IPS DF 4.7 (cell line): ENCODE results near the gene NRTN.

ENCODE experiments used
- DNase-seq: peaks from one replicate; pipeline ENCODE4 v3.0.0-alpha.2; 2013; ENCODE audit warnings: low spot score; ENCODE audit errors: extremely low read depth

NRTN gene

DNA sequence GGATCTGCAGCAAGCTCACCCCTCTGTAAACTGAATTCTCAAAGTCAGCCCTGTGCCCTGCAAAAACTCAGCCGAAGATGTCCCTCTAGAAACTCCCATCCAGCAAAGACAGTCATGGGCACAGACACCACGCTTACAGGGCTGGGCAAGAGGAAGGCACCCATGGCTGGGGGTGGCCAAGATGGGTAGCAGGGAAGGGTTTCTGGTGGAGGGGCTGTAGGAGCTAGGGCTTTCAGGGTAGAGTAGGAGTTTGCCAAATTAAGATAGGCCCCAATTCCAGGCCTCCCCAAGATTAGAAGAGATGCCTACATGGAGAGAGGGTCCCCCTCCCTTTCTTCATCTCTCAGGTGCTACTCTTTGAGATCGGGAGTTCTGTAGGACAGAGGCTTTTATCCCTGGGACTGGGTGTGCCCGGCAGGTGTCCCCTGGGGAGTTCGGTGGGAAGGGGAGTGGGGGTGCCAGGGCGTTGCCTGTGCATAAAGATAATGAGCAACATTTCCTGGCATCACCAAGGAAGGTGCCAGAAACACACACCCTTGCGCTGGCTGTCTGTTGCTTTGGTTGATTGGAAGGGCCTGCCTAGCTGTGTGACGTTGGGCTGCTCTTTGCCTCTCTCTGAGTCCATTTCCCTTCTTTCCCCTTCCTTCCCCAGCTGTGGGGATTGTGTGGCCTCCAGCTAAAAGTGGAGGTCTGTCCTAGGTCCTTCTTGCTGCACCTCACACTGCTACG, 9.4 kb downstream of the NRTN start:
- DNase-seq = no peak

DNA sequence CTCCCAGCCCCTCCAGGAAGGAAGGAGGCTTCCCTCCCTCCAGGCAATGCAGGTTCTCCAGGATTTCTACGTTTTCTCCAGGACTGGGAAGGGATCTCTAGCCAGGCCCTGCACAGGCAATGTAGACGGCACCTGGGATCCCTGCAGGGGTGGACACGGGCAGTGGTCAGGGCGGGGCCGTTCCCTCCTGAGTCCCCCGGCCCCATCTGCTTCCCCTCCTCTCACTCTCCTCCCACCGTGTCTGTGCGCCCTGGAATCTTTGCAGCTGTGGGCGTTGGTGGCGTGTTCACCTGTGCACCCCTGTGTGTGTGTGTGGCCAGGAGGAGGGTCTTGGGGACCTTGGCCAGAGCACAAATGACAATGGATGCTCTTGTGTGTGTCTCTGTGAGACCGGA, 10.0 kb downstream of the NRTN start:
- DNase-seq = no peak

DNA sequence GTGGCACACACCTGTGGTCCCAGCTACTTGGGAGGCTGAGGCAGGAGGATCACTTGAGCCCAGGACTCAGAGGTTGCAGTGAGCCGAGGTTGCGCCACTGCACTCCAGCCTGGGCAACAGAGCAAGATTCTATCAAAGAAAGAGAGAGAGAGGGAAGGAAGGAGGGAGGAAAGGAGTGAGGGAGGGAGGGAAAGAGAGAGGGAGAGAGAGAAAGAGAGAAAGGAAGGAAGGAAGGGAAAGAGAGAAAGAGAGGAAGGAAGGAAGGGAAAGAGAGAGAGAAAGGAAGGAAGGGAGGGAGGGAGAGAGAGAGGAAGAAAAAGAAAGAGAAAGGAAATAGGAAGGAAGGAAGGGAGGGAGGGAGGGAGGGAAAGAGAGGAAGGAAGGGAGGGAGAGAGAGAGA, 12.4 kb downstream of the NRTN start:
- no peak for DNase-seq

DNA sequence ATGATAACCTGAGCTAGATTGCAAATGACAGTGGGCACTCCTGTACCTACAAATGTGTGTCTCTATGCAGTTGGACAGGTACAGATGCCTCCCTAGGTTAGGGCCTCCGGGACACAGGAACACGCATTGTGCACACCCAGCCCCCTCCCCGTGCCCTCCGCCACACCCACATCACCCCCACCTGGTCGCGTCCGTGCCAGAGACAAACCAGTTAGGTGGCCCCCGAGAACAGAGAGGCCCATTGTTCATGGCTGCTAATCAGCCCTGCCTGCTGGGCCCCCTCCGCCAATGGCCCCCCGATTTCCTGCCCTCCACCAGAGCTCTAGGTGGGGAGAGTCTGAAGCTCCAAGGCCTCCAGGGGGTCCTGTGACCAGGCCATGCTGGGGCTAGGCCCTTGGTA, 13.7 kb downstream of the NRTN start:
- no peak for DNase-seq

DNA sequence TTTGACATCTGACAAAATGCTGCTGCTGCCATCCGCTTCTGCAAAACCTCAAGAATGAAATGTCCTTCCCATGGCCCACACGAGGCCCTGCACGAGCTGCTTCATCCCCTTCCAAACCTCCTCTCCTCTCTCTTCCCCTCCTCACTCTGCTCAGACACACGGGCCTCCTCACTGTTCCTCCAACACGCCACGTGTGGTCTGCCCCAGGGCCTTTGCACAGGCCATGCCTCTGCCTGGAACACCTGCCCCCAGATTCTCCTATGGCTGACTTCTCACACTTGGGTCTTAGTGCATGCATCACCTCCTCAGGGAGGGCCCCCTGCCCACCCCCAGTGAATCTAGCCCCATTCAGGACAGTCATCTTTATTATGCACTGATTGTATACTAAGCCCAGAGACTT, 15.9 kb downstream of the NRTN start:
- no peak for DNase-seq

GRCh38 chr19:5821521-5822180, 16.8 kb downstream of the NRTN start:
- no peak for DNase-seq

DNA sequence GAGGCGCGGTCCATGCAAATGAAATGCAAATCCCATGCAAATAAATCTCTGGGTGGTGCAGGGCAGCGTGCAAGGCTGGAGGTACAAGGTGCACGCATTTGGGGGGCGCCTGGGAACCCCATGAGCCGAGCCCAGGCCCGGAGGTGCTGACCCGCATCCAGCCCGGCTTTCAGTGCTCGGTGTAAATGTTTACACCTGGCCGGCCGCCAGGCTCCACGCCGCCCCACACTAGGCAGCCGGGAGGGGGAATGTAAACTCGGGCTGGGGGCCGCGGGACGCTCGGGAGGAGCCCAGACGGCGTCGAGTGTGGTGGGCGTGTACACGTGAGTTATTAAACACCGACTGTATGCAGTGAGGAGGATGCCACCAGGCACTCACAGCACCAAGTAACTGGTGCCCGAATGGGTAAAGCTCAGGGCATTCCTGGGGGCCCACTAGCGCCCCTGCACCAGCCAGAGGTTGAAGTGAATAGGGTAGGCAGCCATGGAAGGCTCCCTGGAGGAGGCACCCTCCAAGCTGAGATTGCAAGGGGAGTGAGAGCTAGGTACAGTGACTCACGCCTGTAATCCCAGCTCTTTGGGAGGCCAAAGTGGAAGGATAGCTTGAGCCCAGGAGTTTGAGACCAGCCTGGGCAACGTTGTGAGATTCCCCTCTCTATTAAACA, 17.4 kb downstream of the NRTN start:
- no peak for DNase-seq

GRCh38 chr19:5823579-5824281, 18.9 kb downstream of the NRTN start:
- DNase-seq = no peak

GRCh38 chr19:5824751-5825150, 19.9 kb downstream of the NRTN start:
- no peak for DNase-seq

DNA sequence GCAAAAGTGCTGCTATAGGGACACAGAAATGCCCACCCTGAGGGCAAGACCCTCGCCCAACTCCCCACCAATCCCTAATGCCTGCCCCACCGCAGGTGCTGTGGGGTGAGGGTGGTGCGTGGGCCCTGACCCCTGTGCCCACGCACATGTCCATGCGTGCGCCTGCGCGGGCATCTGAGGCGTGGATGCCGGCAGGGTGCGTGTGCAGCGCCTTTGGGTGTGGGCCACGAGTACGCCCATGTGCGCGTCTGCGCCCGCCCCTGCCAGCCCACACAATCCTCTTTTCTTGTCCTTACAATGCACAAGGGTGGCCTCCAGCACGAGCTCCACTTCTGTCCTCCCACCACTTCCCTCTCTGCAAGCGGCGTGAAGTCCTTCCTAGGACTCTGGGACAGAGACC, 20.3 kb downstream of the NRTN start:
- no peak for DNase-seq

- DNase-seq = no peak
Measured at GRCh38 chr19:5826531-5827341, 21.9 kb downstream of the NRTN start.

DNA sequence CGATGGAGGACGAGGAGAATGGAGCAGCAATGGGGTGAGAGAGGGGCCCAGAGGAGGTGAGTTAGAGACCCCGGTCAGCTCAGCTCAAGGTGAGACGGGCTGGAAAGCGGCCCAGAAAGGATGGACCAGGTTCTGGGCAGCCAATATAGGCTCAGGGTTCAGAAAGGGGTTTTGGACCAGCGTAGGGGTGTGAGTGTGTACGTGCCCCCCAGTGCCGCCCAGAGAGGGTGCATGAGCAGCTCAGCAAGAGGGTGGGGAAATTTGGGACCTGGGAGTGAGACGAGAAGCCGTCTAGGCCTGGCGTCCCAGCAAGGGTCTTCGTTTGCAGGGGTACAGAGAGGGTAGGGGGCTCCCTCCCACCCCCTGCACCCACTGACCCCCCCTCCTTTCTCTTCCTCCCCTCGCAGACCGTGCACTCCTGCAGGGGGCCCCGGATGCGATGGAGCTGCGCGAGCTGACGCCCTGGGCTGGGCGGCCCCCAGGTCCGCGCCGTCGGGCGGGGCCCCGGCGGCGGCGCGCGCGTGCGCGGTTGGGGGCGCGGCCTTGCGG, 22.5 kb downstream of the NRTN start:
- no peak for DNase-seq

DNA sequence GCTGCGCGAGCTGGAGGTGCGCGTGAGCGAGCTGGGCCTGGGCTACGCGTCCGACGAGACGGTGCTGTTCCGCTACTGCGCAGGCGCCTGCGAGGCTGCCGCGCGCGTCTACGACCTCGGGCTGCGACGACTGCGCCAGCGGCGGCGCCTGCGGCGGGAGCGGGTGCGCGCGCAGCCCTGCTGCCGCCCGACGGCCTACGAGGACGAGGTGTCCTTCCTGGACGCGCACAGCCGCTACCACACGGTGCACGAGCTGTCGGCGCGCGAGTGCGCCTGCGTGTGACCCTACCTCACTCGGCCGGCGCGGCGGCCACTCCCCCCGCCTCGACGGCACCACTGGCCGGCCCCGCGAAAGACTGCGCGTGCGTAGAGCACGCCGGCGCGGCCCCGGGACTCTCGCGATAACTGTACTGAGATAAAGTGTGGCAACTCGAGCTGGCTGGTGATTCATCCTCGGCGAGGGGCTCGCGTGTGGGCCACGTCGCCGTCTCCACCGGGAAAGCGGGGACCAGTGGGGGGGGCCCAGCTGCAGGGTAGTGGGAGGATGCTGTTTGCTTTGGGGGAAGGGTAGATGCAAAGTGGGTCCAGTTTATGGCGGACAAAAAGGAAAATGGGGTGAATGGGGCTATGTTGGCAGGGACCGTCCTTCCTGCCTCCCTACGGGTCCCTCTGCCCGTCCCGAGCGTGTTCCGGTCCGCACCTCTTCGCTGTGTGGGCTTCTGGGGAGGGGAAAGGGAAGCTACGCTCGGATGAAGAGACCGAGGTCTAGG, 23.2 kb downstream of the NRTN start:
- no peak for DNase-seq

DNA sequence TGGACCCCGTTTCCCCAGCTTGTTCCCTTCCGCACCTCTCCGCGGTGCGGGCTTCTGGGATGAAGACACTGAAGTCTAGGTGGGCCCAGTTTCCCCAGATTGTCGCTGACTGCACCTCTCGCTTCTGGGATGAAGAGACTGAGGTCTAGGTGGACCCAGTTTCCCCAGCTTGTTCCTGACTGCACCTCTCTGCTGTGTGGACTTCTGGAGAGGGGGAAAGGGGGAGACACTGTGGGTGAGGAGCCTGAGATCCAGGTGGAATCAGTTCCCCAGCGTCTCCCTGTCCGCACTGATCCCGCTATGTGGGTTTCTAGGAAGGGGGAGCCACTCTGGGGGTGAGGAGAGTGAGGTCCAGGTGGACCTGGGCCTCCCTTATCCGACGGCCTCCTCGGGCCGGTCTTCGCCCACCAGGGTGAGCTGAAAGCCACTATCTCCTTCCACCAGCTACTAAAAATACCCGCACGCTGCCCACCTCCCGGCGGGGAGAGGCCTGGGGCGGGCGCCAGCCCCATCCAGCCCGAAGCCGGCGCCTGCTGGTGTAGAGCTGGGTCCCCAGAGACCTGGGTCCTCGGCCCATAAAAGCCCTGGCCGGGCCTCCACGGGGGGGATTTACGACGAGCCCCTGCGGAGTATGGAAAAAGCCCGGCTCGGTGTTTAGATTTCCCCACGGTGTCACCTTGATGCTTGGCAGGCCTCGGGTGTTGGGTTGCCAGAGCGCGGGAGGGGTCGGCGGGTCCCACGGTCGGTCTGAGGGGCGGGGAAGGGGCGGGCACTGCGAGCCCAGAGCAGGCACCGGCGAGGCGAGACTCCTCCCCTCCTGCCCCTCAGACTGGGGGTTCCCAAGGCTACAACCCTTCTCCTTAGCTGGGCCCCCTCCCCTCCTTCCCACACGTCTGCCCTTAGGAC, 24.0 kb downstream of the NRTN start:
- DNase-seq = no peak

GRCh38 chr19:5829567-5830310, 24.9 kb downstream of the NRTN start:
- DNase-seq = no peak

- DNase-seq = no peak
Measured at GRCh38 chr19:5831159-5831558, 26.3 kb downstream of the NRTN start.

DNA sequence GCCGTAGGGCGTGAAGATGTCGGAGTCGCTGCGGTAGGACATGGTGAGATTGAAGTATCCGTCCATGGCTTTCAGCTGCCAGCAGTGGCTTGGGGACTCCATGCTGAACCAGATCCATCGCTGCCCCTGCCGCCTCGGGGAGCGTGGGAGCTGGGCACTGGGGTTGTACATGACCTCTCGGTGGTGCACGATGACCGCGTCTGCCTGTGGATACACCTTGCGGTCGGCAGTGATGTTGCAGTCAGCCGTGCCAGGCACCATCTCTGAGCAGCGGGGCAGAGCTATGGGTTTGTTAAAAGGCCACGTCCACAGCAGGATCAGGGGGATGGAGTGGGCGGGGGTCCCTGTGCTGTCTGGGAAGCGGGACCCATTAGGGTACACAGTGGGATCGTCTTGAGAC, 27.2 kb downstream of the NRTN start:
- no peak for DNase-seq

- no peak for DNase-seq
Measured at GRCh38 chr19:5832527-5833216, 27.8 kb downstream of the NRTN start.
